Immature natural killer cell (primary cell): ENCODE measurements around the gene ANKRD52. TPM values are rescaled to one million over a fixed set of nuclear protein-coding genes. Genes with fewer than 3 reads are reported as not detected.

ENCODE experiments used
- DNase-seq, 3 donors: peaks; one replicate each; pipeline ENCODE4 v3.0.0; 2022; ENCODE audit warnings: mixed read lengths in 1 of 3
- H3K27ac Mint-ChIP-seq, 6 donors: one replicate each; pipeline ENCODE4 v1.8.0; 2020; ENCODE audit warnings: mixed read lengths in 6 of 6, mild to moderate bottlenecking in 5 of 6, inconsistent platforms in 4 of 6, moderate library complexity in 3 of 6
- H3K27me3 Mint-ChIP-seq, 3 donors: one replicate each; pipeline ENCODE4 v1.8.0; 2020 to 2021; ENCODE audit warnings: low read depth in 3 of 3, mild to moderate bottlenecking in 3 of 3, mixed read lengths in 3 of 3, moderate library complexity in 3 of 3, inconsistent platforms in 1 of 3
- H3K36me3 Mint-ChIP-seq, 3 donors: one replicate each; pipeline ENCODE4 v1.8.0; 2020; ENCODE audit warnings: mixed read lengths in 3 of 3, inconsistent platforms in 2 of 3, mild to moderate bottlenecking in 2 of 3
- H3K4me1 Mint-ChIP-seq, 2 donors: one replicate each; pipeline ENCODE4 v1.8.0; 2020; ENCODE audit warnings: inconsistent platforms in 2 of 2, mild to moderate bottlenecking in 2 of 2, mixed read lengths in 2 of 2, moderate library complexity in 1 of 2
- H3K4me3 Mint-ChIP-seq, 5 donors: one replicate each; pipeline ENCODE4 v1.8.0; 2020; ENCODE audit warnings: mild to moderate bottlenecking in 5 of 5, mixed read lengths in 5 of 5, inconsistent platforms in 3 of 5, moderate library complexity in 3 of 5
- H3K9me3 Mint-ChIP-seq, 6 donors: one replicate each; pipeline ENCODE4 v1.8.0; 2020; ENCODE audit warnings: mild to moderate bottlenecking in 6 of 6, mixed read lengths in 6 of 6, inconsistent platforms in 4 of 6, moderate library complexity in 3 of 6
- polyA plus RNA-seq, 3 donors: library from polyadenylated mRNA; unstranded; fragments of 300-500 nt; fragmentation: Illumina TruSeq; gene quantifications; one replicate each; pipeline ENCODE4 v1.2.3, GENCODE V29; 2021

ANKRD52 gene
- 10 to 100 TPM in 1 of 3 donors, 1 to 10 TPM in 2; 3.2 to 23.3 (median 3.7) TPM for polyA plus RNA-seq

DNA sequence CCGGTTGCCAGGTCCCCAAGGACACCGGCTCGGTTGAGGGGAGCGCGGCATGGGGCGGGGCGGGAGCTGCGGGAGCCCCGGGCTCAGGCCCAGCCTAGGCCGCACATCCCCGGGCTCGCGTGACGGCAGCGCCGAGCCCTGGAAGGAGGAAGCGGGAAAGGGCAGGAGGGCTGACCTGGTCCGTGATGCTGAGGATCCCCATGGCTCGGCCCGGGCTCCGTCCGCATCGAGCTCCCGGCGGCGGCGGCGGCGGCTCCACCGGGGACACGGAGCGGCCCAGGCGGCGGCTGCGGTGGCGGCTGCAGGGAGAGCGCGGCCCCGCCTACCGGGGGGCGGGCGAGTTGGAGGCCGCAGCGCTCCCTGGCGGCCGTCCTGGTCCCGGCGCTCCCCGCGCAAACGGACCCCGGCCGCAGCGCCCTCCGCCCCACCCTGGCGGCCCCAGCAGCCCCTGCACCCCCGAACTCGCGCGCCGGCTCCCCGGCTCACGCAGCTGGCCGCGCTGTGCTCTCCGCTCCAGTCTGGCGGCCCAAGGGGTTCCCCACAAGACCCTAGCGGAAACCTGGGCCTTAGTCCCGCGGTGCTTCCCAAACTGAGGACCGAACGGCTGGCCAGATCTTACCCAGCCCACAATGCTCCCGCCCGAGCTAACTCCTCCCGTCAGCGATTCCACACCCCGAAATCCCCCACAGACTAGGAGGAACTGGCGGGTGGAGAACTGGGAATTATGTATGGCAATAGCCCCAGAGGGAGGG lies at the start of gene ANKRD52:
Gene ANKRD52, minus strand, starts transcription at position 317 of the 752 bp plus-strand sequence. Its CDS starts 115 bp downstream, at position 202.
- Mint-ChIP-seq H3K9me3 (no peaks in the 10 kb centered on the region), H3K27ac (peak within 1 kb of the TSS; percentile 79 to 91 (median 90)), H3K27me3 (peaks cover 1 to 8% (median 2%) of the 10 kb centered on the region in 3 donors), H3K4me3 (peak within 1 kb of the TSS; percentile 85 to 94 (median 90)), H3K4me1 (peaks cover 22 to 23% of the 10 kb centered on the region in 2 donors), H3K36me3 (peaks cover 0 to 12% (median 10%) of the 10 kb centered on the region in 3 donors)
- peak; percentile 82 to 86 (median 85) for DNase-seq

DNA sequence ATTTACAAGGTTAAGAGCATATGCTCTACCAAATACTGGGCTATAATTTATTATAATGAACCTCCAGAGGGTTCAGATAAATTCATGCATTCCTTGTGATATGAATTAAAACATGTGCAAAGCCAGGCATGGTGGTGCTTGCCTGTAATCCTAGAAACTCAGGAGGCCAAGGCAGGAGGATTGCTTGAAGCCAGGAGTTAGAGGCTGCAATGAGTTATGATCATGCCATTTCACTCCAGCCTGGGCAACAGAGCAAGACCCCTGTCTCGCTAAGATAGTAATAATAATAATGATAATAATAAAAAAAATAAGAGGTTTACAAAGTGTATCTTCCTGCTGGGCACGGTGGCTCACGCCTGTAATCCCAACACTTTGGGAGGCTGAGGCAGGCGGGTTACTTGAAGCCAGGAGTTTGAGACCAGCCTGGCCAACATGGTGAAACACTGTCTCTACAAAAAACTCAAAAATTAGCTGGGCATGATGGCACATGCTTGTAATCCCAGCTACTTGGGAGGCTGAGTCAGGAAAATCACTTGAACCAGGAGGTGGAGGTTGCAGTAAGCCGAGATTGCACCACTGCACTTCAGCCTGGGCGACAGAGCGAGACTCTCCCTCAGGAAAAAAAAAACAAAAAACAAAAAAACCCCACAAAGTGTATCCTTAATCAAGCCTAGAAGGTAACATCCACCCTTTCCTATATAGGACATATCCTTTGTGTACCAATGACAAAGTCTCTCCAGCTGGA lies 49.2 kb upstream of the ANKRD52 start:
- Mint-ChIP-seq H3K27ac (no peak overlapping the region), H3K27me3 (no peaks in the 10 kb centered on the region), H3K9me3 (no peaks in the 10 kb centered on the region), H3K4me1 (peaks cover under 1 to 2% of the 10 kb centered on the region in 2 donors), H3K4me3 (no peak overlapping the region), H3K36me3 (peaks cover 4 to 10% (median 5%) of the 10 kb centered on the region in 3 donors)
- DNase-seq: no peak

DNA sequence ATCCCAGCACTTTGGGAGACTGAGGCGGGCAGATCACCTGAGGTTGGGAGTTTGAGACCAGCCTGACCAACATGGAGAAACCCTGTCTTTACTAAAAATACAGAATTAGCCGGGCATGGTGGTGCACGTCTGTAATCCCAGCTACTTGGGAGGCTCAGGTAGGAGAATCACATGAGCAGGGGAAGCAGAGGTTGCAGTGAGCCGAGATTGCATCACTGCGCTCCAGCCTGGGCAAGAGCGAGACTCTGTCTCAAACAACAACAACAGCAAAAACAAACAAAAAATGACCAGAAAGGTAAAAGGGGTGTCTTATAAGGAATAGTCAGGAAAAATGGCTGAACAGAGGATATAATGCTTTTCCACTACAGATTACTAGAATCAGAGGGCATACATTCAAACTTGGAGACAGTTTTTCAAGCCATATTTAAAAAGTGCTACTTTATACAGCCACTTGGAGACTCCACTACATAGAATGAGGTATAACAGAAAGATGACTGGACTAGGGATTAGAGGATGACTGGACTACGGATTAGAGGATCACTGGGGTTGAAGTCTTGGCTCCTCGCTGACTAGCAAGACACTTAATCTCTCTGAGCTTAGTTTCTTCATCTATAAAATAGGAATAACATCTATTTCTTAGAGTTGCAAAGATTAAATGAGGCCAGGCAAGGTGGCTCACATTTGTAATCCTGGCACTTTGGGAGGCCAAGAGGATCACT lies 46.8 kb upstream of the ANKRD52 start:
- H3K9me3 Mint-ChIP-seq: no peaks in the 10 kb centered on the region
- H3K27me3 Mint-ChIP-seq: peaks cover 0 to 3% (median 1%) of the 10 kb centered on the region in 3 donors
- peaks cover 3 to 8% (median 4%) of the 10 kb centered on the region in 3 donors for H3K36me3 Mint-ChIP-seq
- no peak for DNase-seq
- H3K4me1 Mint-ChIP-seq: peaks cover 15 to 25% of the 10 kb centered on the region in 2 donors
- H3K27ac Mint-ChIP-seq: peak overlapping the region in 1 of 6 donors; percentile 13
- H3K4me3 Mint-ChIP-seq: no peak overlapping the region

DNA sequence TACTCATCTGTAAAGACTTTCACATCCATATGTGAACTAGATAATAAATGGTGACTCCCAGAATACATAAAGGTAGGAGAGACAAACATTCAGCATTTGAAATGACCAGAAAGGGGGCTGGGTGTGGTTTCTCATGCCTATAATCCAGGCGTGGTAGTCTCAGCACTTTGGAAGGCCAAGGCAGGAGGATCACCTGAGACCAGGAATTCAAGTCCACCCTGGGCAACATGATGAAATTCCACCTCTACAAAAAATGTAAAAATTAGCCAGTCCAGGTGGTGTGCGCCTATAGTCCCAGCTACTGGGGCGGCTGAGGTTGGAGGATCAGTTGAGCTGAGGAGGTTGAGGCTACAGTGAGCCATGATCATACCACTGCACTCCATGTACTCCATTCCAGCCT lies 46.1 kb upstream of the ANKRD52 start:
- H3K36me3 Mint-ChIP-seq: peaks cover 0 to 6% (median 4%) of the 10 kb centered on the region in 3 donors
- H3K4me3 Mint-ChIP-seq: no peak overlapping the region
- H3K27ac Mint-ChIP-seq: no peak overlapping the region
- no peak for DNase-seq
- H3K4me1 Mint-ChIP-seq: peaks cover 21 to 32% of the 10 kb centered on the region in 2 donors
- peaks cover 0 to 3% (median 2%) of the 10 kb centered on the region in 3 donors for H3K27me3 Mint-ChIP-seq
- H3K9me3 Mint-ChIP-seq: no peaks in the 10 kb centered on the region

DNA sequence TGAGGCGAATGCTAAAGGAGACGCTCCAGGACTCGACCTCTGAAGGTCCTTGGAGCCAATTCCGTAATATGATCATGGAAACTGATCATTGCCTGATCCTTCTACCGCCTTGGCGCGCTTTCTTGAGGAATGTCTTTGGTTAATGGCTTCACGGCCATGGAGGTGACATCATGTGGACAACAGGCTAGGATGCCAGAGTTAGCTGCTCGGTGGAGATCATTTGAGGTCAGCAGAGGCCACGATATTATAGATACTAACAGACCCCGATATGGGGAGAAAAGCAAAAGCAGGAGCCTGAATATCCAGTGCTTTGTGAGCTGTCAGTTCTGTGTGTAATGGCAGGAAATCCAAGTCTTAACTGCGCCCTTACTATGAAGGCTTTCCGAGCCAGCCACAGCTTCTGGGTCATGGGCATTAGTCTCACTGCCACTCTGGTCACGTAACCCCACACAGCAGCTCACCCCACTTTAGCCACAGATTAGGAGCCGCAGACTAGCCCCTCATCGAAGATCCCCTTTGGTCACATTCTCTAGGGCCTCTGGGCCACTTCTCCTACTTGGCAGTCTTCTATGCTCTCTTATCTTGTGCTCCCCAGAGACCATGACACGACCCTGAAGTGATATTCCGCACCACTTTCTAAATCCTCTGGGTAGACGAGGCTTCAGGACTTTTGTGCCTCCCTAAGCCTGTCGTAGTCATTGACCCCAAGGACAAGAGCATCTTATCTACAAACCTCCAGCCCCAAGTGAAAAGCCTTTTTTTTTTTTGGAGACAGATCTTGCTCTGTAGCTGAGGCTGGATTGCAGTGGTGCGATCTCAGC lies 42.7 kb upstream of the ANKRD52 start:
- peaks cover 48 to 65% of the 10 kb centered on the region in 2 donors for H3K4me1 Mint-ChIP-seq
- DNase-seq: no peak
- peaks cover 0 to 3% (median 2%) of the 10 kb centered on the region in 3 donors for H3K27me3 Mint-ChIP-seq
- no peaks in the 10 kb centered on the region for H3K36me3 Mint-ChIP-seq
- peak overlapping the region; percentile 94 to 96 (median 94) for H3K4me3 Mint-ChIP-seq
- peak overlapping the region; percentile 98 to 99 (median 98) for H3K27ac Mint-ChIP-seq
- H3K9me3 Mint-ChIP-seq: no peaks in the 10 kb centered on the region

DNA sequence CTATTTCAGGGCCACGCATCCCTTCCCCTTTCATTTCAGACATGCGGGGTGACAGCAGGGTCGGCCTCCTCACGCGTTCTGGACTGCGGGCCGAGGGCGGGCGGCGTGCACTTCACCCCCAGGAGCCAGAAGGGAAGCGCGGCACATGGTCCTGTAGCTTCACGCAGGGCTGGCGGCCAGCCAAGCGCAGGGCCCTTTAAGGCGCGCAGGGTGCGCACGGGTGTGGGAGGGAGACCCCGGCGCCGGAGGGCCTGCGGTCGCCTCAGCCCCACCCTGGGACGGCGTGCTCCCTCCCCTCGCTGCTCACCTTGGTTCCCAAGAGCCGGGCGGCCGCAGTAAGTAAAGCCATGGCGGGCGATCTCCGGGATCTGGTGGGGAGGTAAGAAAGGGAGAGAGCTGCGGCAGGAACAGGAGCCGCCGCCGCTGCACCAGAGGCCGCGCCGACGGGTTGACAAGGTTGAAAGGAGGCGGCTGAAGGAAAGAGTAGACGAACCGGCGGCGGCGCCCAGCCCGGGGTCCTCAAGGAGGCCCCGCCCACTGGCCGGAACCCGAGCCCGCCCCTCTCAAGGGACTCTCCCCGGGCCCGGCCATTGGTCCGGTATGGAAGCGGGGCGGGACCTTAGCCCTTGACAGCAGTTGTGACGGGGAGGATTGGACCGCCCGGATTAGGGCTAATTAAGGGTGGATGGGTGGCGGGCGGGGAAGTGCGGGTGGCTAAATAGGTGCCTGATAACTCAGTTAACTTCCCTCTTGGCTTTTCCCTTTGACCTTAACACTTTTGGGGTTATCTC lies 41.9 kb upstream of the ANKRD52 start, which contains the start of gene CS:
Gene CS, minus strand, starts transcription at position 478 of the 791 bp plus-strand sequence. Its CDS starts 129 bp downstream, at position 349.
- Mint-ChIP-seq H3K9me3 (no peaks in the 10 kb centered on the region), H3K36me3 (no peaks in the 10 kb centered on the region), H3K4me3 (peak within 1 kb of the TSS; percentile 94 to 96 (median 94)), H3K4me1 (peaks cover 48 to 65% of the 10 kb centered on the region in 2 donors), H3K27me3 (peaks cover 0 to 3% (median 2%) of the 10 kb centered on the region in 3 donors), H3K27ac (peak within 1 kb of the TSS; percentile 98 to 99 (median 98))
- peak; percentile 99 for DNase-seq

DNA sequence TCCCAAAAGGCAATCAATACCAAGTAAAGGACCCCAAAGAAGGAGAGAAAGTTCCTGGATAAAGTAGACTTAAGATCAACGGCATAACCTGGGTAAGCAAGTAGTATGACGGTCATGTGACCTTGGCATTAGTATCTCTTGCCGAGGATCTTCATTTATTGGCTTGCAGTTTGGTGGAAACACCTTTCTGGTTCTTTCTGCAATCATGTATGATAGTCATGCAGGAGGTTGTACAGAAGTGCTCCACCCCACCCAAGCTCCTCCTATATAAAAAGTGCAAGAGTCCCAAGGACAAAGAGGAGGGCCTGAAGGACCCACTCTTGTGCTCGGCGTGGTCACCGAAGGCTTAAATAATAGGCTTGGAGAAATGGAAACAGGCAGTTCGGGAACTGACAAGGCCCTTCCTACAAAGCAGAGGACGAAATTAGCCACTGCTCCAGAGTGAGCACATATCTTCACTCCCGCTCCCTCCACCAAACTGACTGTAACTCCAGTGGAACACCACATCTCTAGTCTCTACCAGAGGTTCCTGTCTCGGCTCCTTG lies 41.2 kb upstream of the ANKRD52 start:
- peaks cover 0 to 3% (median 2%) of the 10 kb centered on the region in 3 donors for H3K27me3 Mint-ChIP-seq
- H3K4me1 Mint-ChIP-seq: peaks cover 48 to 65% of the 10 kb centered on the region in 2 donors
- peak overlapping the region; percentile 94 to 96 (median 94) for H3K4me3 Mint-ChIP-seq
- peak in 1 of 3 donors; percentile 14 for DNase-seq
- H3K36me3 Mint-ChIP-seq: no peaks in the 10 kb centered on the region
- peak overlapping the region; percentile 94 to 99 (median 98) for H3K27ac Mint-ChIP-seq
- no peaks in the 10 kb centered on the region for H3K9me3 Mint-ChIP-seq

DNA sequence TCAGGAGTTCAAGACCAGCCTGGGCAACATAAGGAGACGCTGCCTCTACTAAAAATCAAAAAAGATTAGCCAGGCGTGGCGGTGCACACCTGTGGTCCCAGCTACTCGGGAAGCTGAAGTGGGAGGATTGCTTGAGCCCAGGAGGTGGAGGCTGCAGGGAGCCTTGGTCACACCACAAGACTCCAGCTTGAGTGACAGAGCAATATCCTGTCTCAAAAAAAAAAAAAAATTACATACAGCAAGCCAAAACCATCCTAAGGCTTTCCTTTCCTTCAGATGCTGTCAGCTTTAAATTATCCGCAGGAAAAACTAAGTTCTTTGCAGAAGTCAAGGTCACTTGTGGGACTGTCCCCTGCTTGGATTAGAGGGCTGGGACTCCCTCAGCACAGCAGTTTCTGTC lies 40.6 kb upstream of the ANKRD52 start:
- Mint-ChIP-seq H3K27me3 (peaks cover 0 to 3% (median 2%) of the 10 kb centered on the region in 3 donors), H3K36me3 (no peaks in the 10 kb centered on the region), H3K9me3 (no peaks in the 10 kb centered on the region), H3K4me1 (peaks cover 51 to 70% of the 10 kb centered on the region in 2 donors), H3K27ac (peak overlapping the region; percentile 94 to 99 (median 98)), H3K4me3 (peak overlapping the region; percentile 94 to 96 (median 94))
- DNase-seq: no peak

DNA sequence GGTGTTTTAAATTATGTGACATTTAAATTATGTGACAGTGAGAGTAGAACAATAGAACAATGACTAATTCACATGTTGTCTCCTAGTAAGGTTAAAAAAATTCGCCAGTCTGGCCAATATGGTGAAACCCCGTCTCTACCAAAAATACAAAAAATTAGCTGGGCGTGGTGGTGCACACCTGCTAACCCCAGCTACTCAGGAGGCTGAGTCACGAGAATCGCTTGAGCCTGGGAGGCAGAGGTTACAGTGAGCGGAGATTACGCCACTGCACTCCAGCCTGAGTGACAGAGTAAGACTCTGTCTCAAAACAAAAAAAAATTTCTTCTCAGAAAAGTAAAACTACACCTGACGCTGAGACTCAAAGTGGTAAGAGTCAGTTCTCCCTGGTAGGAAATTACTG lies 39.2 kb upstream of the ANKRD52 start:
- H3K9me3 Mint-ChIP-seq: no peaks in the 10 kb centered on the region
- H3K4me3 Mint-ChIP-seq: peak overlapping the region in 1 of 5 donors; percentile 94
- peaks cover 0 to 3% (median 3%) of the 10 kb centered on the region in 3 donors for H3K27me3 Mint-ChIP-seq
- DNase-seq: no peak
- peaks cover 56 to 77% of the 10 kb centered on the region in 2 donors for H3K4me1 Mint-ChIP-seq
- peak overlapping the region in 1 of 6 donors; percentile 50 for H3K27ac Mint-ChIP-seq
- no peaks in the 10 kb centered on the region for H3K36me3 Mint-ChIP-seq

DNA sequence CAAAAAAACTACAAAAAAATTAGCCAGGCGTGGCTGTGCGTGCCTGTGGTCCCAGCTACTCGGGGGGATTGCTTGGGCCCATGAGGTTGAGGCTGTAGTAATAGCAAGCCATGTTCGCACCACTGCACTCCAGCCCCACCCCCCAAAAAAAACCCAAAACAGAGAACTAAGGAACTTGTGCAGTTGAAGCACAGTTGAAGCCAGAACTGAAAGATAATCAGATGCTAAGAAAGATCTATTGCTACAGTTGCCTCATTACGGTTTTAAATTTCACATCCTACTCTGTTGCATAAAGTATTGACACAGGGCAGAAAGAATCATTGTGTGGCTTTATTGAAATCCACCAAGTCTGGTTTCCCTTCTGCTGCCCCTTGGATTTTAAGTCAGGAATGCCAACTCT lies 38.1 kb upstream of the ANKRD52 start:
- Mint-ChIP-seq H3K4me1 (peaks cover 51 to 72% of the 10 kb centered on the region in 2 donors), H3K9me3 (no peaks in the 10 kb centered on the region), H3K27me3 (peaks cover 0 to 3% (median 3%) of the 10 kb centered on the region in 3 donors), H3K4me3 (no peak overlapping the region), H3K36me3 (peaks cover 0 to 4% (median 0%) of the 10 kb centered on the region in 3 donors), H3K27ac (peak overlapping the region in 2 of 6 donors; percentile 55 to 61)
- no peak for DNase-seq

DNA sequence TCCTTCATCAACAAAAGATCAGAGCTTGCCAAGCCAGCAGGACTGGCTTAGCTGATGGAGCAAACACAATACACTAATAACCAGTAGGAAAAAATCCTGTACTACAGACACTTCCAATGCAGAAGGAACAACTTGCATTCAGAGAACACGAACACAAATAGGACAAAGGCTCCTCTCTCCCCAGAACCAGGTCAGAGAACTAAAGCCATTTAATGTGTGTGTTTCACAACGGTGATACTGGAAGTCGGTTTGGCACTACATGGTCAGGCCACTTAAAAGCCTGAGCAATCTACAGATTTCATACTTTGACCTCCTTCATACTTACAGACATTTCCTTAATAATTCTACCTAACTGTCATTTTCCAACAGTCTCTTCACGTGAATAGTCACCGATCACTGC lies 35.6 kb upstream of the ANKRD52 start:
- peaks cover 0 to 3% (median 2%) of the 10 kb centered on the region in 3 donors for H3K27me3 Mint-ChIP-seq
- no peak for DNase-seq
- H3K9me3 Mint-ChIP-seq: no peaks in the 10 kb centered on the region
- H3K27ac Mint-ChIP-seq: no peak overlapping the region
- peaks cover 35 to 56% of the 10 kb centered on the region in 2 donors for H3K4me1 Mint-ChIP-seq
- peaks cover 0 to 11% (median 0%) of the 10 kb centered on the region in 3 donors for H3K36me3 Mint-ChIP-seq
- H3K4me3 Mint-ChIP-seq: no peak overlapping the region
